ENCODE results near the gene IGHMBP2. TPM values are rescaled to one million over a fixed set of nuclear protein-coding genes. Genes with fewer than 3 reads are reported as not detected.

IGHMBP2 gene
- total RNA-seq, 3 donors from 2014 or later, result 9.8 to 18.4 (median 13.6) TPM

GRCh38 chr11:68859123-68859522 is 44.6 kb upstream of the IGHMBP2 start:
- Histone ChIP-seq H3K9me3 (peaks cover 3 to 5% of the 10 kb centered on the region in 2 donors), H3K27ac (no peak overlapping the region), H3K4me1 (peaks cover 4 to 5% of the 10 kb centered on the region in 2 donors), H3K4me3 (no peak overlapping the region), H3K36me3 (no peaks in the 10 kb centered on the region), H3K27me3 (peaks cover 5 to 6% of the 10 kb centered on the region in 2 donors)
- intact Hi-C loops (cut with DNase I; ENCODE audit: low total_unique reads), result no loop called here
- TF ChIP-seq POLR2A (IDR thresholded peaks at IDR 0.05) (no peak), POLR2AphosphoS5 (IDR thresholded peaks at IDR 0.05) (no peak), CTCF (IDR thresholded peaks at IDR 0.05) (no peak)
- DNase-seq (ENCODE audit: low spot score in 2 of 2), result no peak

DNA sequence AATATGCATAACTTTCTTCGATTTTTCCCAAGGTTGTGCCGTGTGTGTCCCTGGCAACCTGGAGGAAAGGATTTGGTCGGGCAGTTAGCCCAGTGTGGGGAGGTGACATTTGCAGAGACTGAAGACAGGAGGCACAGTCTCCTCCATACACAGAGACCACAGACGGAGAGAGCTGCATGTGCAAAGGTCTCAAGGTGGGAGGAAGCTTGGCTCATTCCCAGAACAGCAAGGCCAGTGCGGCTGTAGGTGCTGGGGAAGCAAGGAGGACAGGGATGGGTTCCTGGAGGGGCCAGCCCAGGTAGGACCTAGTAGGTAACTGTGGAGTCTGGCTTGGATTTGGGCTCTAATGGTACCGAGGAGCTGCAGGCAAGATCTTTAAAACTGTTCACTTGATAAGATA is 41.3 kb upstream of the IGHMBP2 start:
- no peak overlapping the region for H3K4me3 ChIP-seq
- no peak for TF ChIP-seq CTCF (IDR thresholded peaks at IDR 0.05)
- no peak for TF ChIP-seq POLR2A (IDR thresholded peaks at IDR 0.05)
- no peak for TF ChIP-seq POLR2AphosphoS5 (IDR thresholded peaks at IDR 0.05)
- no peaks in the 10 kb centered on the region for H3K4me1 ChIP-seq
- no peak overlapping the region for H3K27ac ChIP-seq
- peaks cover 4 to 6% of the 10 kb centered on the region in 2 donors for H3K9me3 ChIP-seq
- no peak for DNase-seq (ENCODE audit: low spot score in 2 of 2)
- H3K27me3 ChIP-seq, result no peaks in the 10 kb centered on the region
- H3K36me3 ChIP-seq, result no peaks in the 10 kb centered on the region
- intact Hi-C loops (cut with DNase I; ENCODE audit: low total_unique reads), result no loop called here

DNA sequence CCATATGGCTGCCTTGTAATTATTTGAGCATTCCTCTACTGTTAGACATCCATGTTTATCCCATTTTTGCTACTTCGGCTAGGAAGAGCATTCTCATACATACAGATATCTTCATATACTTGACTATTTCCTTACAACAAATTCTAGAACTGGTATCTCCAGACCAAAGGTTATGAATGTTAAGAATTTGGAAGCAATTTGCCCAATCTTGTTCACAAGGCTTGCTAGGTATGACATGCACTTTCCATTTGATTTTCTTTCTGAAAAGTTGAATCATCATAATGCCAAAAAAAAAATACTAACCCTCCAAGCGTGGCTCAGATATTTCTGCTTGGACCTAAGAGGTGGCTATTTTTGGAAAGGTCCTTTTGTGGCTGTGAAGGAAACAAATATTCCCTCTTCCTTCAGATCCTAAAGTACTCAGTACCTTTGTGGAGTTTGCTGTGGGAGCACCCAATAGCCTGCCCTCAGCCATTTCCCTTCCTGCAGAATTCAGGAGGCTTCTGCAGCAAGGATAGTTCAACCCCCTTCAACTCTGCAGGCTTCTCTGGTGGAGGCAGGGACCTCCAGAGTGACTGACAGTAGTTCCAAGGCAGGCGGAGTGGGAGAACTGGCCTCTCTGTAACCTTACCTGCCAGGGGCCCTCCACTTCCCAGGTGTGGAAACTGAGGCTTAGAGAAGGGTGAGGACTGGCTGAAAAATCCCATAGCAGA is 40.0 kb upstream of the IGHMBP2 start:
- intact Hi-C loops (cut with DNase I; ENCODE audit: low total_unique reads), result no loop called here
- DNase-seq (ENCODE audit: low spot score in 2 of 2), result no peak
- H3K4me3 ChIP-seq, result no peak overlapping the region
- no peaks in the 10 kb centered on the region for H3K36me3 ChIP-seq
- H3K9me3 ChIP-seq, result peaks cover 4 to 6% of the 10 kb centered on the region in 2 donors
- H3K27ac ChIP-seq, result no peak overlapping the region
- TF ChIP-seq CTCF (IDR thresholded peaks at IDR 0.05) (no peak), POLR2AphosphoS5 (IDR thresholded peaks at IDR 0.05) (no peak), POLR2A (IDR thresholded peaks at IDR 0.05) (no peak)
- no peaks in the 10 kb centered on the region for H3K27me3 ChIP-seq
- no peaks in the 10 kb centered on the region for H3K4me1 ChIP-seq

- no peak for DNase-seq (ENCODE audit: low spot score in 2 of 2)
- Histone ChIP-seq H3K9me3 (peaks cover 4 to 6% of the 10 kb centered on the region in 2 donors), H3K27ac (no peak overlapping the region), H3K4me3 (no peak overlapping the region), H3K36me3 (no peaks in the 10 kb centered on the region), H3K4me1 (no peaks in the 10 kb centered on the region), H3K27me3 (no peaks in the 10 kb centered on the region)
- intact Hi-C loops (cut with DNase I; ENCODE audit: low total_unique reads), result no loop called here
- TF ChIP-seq CTCF (IDR thresholded peaks at IDR 0.05) (no peak), POLR2A (IDR thresholded peaks at IDR 0.05) (no peak), POLR2AphosphoS5 (IDR thresholded peaks at IDR 0.05) (no peak)
Measured at GRCh38 chr11:68865241-68865640, 38.5 kb upstream of the IGHMBP2 start.

DNA sequence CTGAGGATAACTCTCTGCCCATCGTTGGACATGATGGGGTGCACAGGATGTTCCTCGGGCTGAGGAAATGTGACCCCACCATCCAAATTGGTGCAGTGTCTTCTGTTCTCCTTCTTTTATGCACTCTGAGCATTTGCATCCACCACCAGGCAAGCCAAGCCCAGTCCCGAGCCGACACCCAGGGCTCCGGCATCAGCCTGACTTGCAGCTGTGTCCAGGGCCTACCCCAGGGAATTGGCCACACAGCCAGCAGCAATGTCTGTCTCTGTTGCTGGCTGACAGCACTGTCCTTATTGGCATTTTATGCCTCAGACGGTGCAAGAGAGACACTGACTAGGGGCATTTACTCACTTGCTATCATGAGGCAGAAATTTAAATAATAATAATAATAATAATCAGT is 36.6 kb upstream of the IGHMBP2 start:
- Histone ChIP-seq H3K36me3 (no peaks in the 10 kb centered on the region), H3K4me1 (no peaks in the 10 kb centered on the region), H3K27me3 (no peaks in the 10 kb centered on the region), H3K9me3 (peaks cover 4 to 6% of the 10 kb centered on the region in 2 donors), H3K4me3 (no peak overlapping the region), H3K27ac (no peak overlapping the region)
- no peak for DNase-seq (ENCODE audit: low spot score in 2 of 2)
- intact Hi-C loops (cut with DNase I; ENCODE audit: low total_unique reads), result no loop called here
- TF ChIP-seq POLR2A (IDR thresholded peaks at IDR 0.05), result no peak
